Neural progenitor cell (in vitro differentiated cells): Measurements from ENCODE around the gene TTC39A.

ENCODE experiments used
- EZH2 ChIP-seq: fragments of 200-600 bp; sonication (generic); IDR thresholded peaks from 2 replicates; pipeline ENCODE4 v1.6.1; 2017; ENCODE audit warnings: antibody characterized with exemption, mild to moderate bottlenecking, moderate library complexity
- TF ChIP-seq, protein P1 (sequence below): fragments of 200-600 bp; sonication (generic); IDR thresholded peaks from 2 replicates; pipeline ENCODE4 v1.5.1; 2017; ENCODE audit warnings: antibody characterized with exemption, mild to moderate bottlenecking

DNA sequence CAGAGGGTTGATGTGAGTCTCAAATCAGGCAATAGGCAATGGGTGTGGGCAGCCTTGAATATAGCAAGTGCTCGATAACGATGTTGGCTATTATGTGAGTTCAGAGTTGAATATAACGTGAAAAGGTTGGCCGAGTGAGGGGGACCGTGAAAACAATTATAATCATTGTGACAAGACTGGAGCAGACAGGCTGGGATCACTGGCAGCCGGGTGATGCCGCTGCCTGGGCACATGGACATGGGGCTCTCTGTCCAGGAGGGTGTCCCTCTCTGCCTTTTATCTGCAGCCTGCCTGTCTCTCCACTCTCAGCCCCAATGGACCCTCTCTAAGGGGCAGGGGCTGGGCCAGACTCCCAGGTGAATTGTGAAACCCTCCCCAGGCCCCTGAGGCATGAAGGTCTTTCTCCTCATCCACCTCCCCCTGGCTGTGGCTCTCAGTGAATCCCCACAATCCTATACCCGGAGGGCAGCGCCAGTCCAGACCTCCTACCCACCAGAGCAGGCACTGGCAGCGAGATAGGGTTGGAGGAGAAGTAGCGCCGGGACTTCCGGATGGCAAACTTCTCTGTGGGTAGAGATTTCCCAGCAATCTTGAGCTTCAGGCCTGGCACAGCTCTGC is 36.4 kb downstream of the TTC39A start:
- TF ChIP-seq, protein P1, sequence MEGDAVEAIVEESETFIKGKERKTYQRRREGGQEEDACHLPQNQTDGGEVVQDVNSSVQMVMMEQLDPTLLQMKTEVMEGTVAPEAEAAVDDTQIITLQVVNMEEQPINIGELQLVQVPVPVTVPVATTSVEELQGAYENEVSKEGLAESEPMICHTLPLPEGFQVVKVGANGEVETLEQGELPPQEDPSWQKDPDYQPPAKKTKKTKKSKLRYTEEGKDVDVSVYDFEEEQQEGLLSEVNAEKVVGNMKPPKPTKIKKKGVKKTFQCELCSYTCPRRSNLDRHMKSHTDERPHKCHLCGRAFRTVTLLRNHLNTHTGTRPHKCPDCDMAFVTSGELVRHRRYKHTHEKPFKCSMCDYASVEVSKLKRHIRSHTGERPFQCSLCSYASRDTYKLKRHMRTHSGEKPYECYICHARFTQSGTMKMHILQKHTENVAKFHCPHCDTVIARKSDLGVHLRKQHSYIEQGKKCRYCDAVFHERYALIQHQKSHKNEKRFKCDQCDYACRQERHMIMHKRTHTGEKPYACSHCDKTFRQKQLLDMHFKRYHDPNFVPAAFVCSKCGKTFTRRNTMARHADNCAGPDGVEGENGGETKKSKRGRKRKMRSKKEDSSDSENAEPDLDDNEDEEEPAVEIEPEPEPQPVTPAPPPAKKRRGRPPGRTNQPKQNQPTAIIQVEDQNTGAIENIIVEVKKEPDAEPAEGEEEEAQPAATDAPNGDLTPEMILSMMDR: no peak
- no peak for TF ChIP-seq EZH2
